ENCODE results near the gene OPRM1.

Gene OPRM1

DNA sequence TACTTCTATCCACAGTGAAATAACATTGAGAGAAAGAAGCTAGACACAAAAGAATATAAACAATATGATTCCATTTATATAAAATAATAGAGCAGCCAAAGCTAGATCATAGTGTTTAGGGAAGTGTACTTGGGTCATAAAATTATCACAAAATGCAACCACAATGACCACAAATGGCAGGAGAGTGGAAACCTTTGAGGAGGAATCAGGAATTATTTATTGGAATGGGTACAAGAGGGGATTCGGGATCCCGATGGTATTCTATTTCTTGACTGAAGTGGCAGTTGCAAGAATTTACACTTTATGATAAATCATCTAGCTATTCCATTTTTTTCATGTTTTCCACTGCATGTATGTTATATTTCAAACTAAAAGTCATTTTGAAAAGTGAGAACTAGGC lies 241.5 kb downstream of the OPRM1 start:
- no peak overlapping the region for H3K9ac ChIP-seq (ENCODE audit: low read length in 2 of 2)
- H3K27ac ChIP-seq (ENCODE audit: low read length), result no peak overlapping the region
- peaks cover 0 to 5% of the 10 kb centered on the region in 2 donors for H3K9me3 ChIP-seq (ENCODE audit: control insufficient read depth in 2 of 2, low read length in 2 of 2)
- no peak overlapping the region for H3K4me3 ChIP-seq (ENCODE audit: low read length in 2 of 2)
- no peaks in the 10 kb centered on the region for H3K36me3 ChIP-seq (ENCODE audit: control insufficient read depth in 2 of 2, insufficient read depth in 2 of 2, low read length in 2 of 2)
- no peaks in the 10 kb centered on the region for H3K27me3 ChIP-seq (ENCODE audit: control insufficient read depth in 1 of 2, insufficient read depth in 2 of 2, low read length in 2 of 2)
- H3K4me1 ChIP-seq (ENCODE audit: control insufficient read depth, insufficient read depth, low read length), result no peaks in the 10 kb centered on the region

- no peak overlapping the region for H3K4me3 ChIP-seq (ENCODE audit: low read length in 2 of 2)
- H3K27ac ChIP-seq (ENCODE audit: low read length), result no peak overlapping the region
- peaks cover 0 to 5% of the 10 kb centered on the region in 2 donors for H3K9me3 ChIP-seq (ENCODE audit: control insufficient read depth in 2 of 2, low read length in 2 of 2)
- no peak overlapping the region for H3K9ac ChIP-seq (ENCODE audit: low read length in 2 of 2)
- no peaks in the 10 kb centered on the region for H3K4me1 ChIP-seq (ENCODE audit: control insufficient read depth, insufficient read depth, low read length)
- H3K36me3 ChIP-seq (ENCODE audit: control insufficient read depth in 2 of 2, insufficient read depth in 2 of 2, low read length in 2 of 2), result no peaks in the 10 kb centered on the region
- H3K27me3 ChIP-seq (ENCODE audit: control insufficient read depth in 1 of 2, insufficient read depth in 2 of 2, low read length in 2 of 2), result no peaks in the 10 kb centered on the region
Measured at GRCh38 chr6:154284313-154284853, 245.3 kb downstream of the OPRM1 start.

DNA sequence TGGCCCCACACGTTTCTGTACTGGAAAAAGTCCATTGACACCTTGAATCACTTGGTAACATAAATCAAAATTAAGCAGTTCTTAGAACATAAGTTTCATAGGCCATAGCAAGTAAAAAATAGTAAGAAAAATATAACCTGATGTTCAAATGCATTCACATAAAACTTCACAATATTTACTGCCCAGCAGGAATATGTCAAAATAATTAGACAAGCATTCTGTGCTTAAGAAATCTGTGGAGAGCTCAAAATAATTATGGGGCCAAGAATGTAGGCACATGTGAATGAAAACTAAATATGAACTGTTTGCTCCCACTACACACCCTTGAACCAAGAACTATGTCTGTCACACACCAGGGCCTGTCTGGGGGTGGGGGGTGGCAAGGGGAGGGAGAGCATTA lies 246.8 kb downstream of the OPRM1 start:
- Histone ChIP-seq H3K27me3 (ENCODE audit: control insufficient read depth in 1 of 2, insufficient read depth in 2 of 2, low read length in 2 of 2) (no peaks in the 10 kb centered on the region), H3K27ac (ENCODE audit: low read length) (no peak overlapping the region), H3K9ac (ENCODE audit: low read length in 2 of 2) (no peak overlapping the region), H3K4me1 (ENCODE audit: control insufficient read depth, insufficient read depth, low read length) (no peaks in the 10 kb centered on the region), H3K36me3 (ENCODE audit: control insufficient read depth in 2 of 2, insufficient read depth in 2 of 2, low read length in 2 of 2) (no peaks in the 10 kb centered on the region), H3K4me3 (ENCODE audit: low read length in 2 of 2) (no peak overlapping the region), H3K9me3 (ENCODE audit: control insufficient read depth in 2 of 2, low read length in 2 of 2) (peaks cover 0 to 10% of the 10 kb centered on the region in 2 donors)

DNA sequence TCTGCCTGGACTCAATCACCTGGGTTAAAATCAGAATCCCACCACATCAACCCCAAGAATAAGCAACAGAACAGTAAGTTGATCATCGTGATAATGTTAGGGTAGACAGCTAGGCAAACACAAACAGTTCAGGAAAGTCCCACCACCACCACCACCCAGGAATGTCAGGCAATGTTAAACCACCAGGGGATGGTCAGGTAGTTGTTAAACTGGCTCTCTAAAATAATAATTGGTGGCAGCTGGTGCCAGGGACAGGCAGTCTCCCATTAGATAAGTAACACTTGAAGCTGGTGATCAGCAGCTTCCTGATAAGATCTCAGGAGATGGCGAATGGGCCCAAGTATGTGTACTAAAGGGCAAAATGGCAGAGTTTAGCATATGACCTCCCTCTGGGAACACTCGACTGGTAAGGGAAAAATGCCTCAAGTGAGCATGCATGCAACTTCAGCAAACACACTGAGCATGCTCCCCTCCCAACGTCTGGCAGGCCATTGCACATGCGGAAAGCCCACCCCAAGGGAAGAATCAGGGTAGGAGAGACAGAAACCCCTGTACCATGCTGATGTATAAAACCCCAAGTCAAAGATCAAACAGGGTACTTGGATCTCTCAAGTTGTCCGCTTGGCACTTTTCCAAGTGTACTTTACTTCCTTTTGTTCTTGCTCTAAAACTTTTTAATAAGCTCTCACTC lies 250.9 kb downstream of the OPRM1 start:
- Histone ChIP-seq H3K9me3 (ENCODE audit: control insufficient read depth in 2 of 2, low read length in 2 of 2) (peaks cover 0 to 6% of the 10 kb centered on the region in 2 donors), H3K9ac (ENCODE audit: low read length in 2 of 2) (no peak overlapping the region), H3K36me3 (ENCODE audit: control insufficient read depth in 2 of 2, insufficient read depth in 2 of 2, low read length in 2 of 2) (no peaks in the 10 kb centered on the region), H3K4me1 (ENCODE audit: control insufficient read depth, insufficient read depth, low read length) (no peaks in the 10 kb centered on the region), H3K27ac (ENCODE audit: low read length) (no peak overlapping the region), H3K27me3 (ENCODE audit: control insufficient read depth in 1 of 2, insufficient read depth in 2 of 2, low read length in 2 of 2) (no peaks in the 10 kb centered on the region), H3K4me3 (ENCODE audit: low read length in 2 of 2) (no peak overlapping the region)

- Histone ChIP-seq H3K27ac (ENCODE audit: low read length) (no peak overlapping the region), H3K4me3 (ENCODE audit: low read length in 2 of 2) (no peak overlapping the region), H3K36me3 (ENCODE audit: control insufficient read depth in 2 of 2, insufficient read depth in 2 of 2, low read length in 2 of 2) (no peaks in the 10 kb centered on the region), H3K9ac (ENCODE audit: low read length in 2 of 2) (no peak overlapping the region), H3K4me1 (ENCODE audit: control insufficient read depth, insufficient read depth, low read length) (no peaks in the 10 kb centered on the region), H3K9me3 (ENCODE audit: control insufficient read depth in 2 of 2, low read length in 2 of 2) (peaks cover 0 to 6% of the 10 kb centered on the region in 2 donors), H3K27me3 (ENCODE audit: control insufficient read depth in 1 of 2, insufficient read depth in 2 of 2, low read length in 2 of 2) (peaks cover 0 to 2% of the 10 kb centered on the region in 2 donors)
Measured at GRCh38 chr6:154292066-154292465, 253.0 kb downstream of the OPRM1 start.

- Histone ChIP-seq H3K9ac (ENCODE audit: low read length in 2 of 2) (no peak overlapping the region), H3K4me1 (ENCODE audit: control insufficient read depth, insufficient read depth, low read length) (no peaks in the 10 kb centered on the region), H3K4me3 (ENCODE audit: low read length in 2 of 2) (no peak overlapping the region), H3K27ac (ENCODE audit: low read length) (no peak overlapping the region), H3K9me3 (ENCODE audit: control insufficient read depth in 2 of 2, low read length in 2 of 2) (peaks cover 0 to 6% of the 10 kb centered on the region in 2 donors), H3K27me3 (ENCODE audit: control insufficient read depth in 1 of 2, insufficient read depth in 2 of 2, low read length in 2 of 2) (peaks cover 0 to 2% of the 10 kb centered on the region in 2 donors), H3K36me3 (ENCODE audit: control insufficient read depth in 2 of 2, insufficient read depth in 2 of 2, low read length in 2 of 2) (no peaks in the 10 kb centered on the region)
Measured at GRCh38 chr6:154292855-154293519, 253.9 kb downstream of the OPRM1 start.

- Histone ChIP-seq H3K4me3 (ENCODE audit: low read length in 2 of 2) (no peak overlapping the region), H3K9ac (ENCODE audit: low read length in 2 of 2) (no peak overlapping the region), H3K27me3 (ENCODE audit: control insufficient read depth in 1 of 2, insufficient read depth in 2 of 2, low read length in 2 of 2) (peaks cover 0 to 2% of the 10 kb centered on the region in 2 donors), H3K27ac (ENCODE audit: low read length) (no peak overlapping the region), H3K4me1 (ENCODE audit: control insufficient read depth, insufficient read depth, low read length) (no peaks in the 10 kb centered on the region), H3K36me3 (ENCODE audit: control insufficient read depth in 2 of 2, insufficient read depth in 2 of 2, low read length in 2 of 2) (no peaks in the 10 kb centered on the region), H3K9me3 (ENCODE audit: control insufficient read depth in 2 of 2, low read length in 2 of 2) (no peaks in the 10 kb centered on the region)
Measured at GRCh38 chr6:154295733-154296132, 256.7 kb downstream of the OPRM1 start.

Measured in stomach smooth muscle (tissue), 2 donors.